Measurements from ENCODE around the gene GSTA4. TPM values are rescaled to one million over a fixed set of nuclear protein-coding genes. Genes with fewer than 3 reads are reported as not detected.
A peak's percentile ranks its signal among the peaks of the same experiment; 100 is the strongest.

Gene GSTA4
- total and polyA plus RNA-seq, 2 experiments from 2014 or later = 79.6 to 89.2 TPM

DNA sequence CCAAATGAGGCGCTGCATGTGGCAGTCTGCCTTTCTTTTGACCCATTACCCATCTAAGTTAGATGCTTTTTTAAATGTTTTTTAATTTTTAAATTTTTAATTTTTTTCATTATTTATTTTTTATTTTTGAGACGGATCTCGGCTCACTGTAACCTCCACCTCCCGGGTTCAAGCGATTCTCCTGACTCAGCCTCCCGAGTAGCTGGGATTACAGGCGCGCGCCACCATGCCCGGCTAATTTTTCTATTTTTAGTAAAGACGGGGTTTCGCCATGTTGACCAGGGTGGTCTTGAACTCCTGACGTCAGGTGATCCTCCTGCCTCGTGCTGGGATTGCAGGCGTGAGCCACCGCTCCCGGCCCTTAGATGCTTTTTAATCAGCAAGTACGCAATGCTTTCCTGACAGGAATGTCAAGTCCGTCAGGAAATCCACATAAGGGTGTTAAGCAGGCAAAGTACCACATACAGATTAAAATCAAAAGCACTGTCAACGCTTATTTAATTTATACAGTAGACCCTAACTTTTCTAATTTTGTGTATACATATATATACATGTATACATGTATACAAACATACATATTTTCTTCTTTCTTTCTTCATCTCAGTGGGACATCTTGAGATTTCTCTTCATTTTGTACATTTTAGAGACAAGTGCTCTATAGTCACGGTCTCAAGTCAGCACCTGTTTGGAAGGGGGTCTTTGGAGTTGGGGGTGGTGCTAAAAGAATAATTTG, 995 bp upstream of the GSTA4 start:
- 49% methylated on average over 21 of the region's 21 CpGs for WGBS (ENCODE audit: low lambda C conversion rate, missing lambda C conversion rate)
- Histone ChIP-seq H3K9me2 (replicated peaks; ENCODE audit: insufficient read depth) (no peaks in the 10 kb centered on the region), H3K27ac (peak overlapping the region; percentile 6), H3K9me3 (ENCODE audit: low read depth) (no peaks in the 10 kb centered on the region), H3K27me3 (no peaks in the 10 kb centered on the region), H3K79me2 (peaks cover 27% of the 10 kb centered on the region), H3K4me2 (peak overlapping the region; percentile 75), H2AFZ (no peak overlapping the region), H3K4me1 (ENCODE audit: insufficient read depth) (peaks cover 12% of the 10 kb centered on the region), H3K36me3 (replicated peaks; ENCODE audit: insufficient read depth, low read depth) (no peaks in the 10 kb centered on the region), H3K4me3 (peak overlapping the region; percentile 6), H4K20me1 (ENCODE audit: insufficient read depth, poor library complexity, severe bottlenecking) (no peaks in the 10 kb centered on the region)
- TF ChIP-seq EZH2 (IDR thresholded peaks at IDR 0.05; ENCODE audit: borderline replicate concordance) = no peak
- TF ChIP-seq EZH2phosphoT487 (IDR thresholded peaks at IDR 0.05; ENCODE audit: low read depth, severe bottlenecking, unreplicated experiment) = no peak
- TF ChIP-seq, protein P1, sequence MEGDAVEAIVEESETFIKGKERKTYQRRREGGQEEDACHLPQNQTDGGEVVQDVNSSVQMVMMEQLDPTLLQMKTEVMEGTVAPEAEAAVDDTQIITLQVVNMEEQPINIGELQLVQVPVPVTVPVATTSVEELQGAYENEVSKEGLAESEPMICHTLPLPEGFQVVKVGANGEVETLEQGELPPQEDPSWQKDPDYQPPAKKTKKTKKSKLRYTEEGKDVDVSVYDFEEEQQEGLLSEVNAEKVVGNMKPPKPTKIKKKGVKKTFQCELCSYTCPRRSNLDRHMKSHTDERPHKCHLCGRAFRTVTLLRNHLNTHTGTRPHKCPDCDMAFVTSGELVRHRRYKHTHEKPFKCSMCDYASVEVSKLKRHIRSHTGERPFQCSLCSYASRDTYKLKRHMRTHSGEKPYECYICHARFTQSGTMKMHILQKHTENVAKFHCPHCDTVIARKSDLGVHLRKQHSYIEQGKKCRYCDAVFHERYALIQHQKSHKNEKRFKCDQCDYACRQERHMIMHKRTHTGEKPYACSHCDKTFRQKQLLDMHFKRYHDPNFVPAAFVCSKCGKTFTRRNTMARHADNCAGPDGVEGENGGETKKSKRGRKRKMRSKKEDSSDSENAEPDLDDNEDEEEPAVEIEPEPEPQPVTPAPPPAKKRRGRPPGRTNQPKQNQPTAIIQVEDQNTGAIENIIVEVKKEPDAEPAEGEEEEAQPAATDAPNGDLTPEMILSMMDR (IDR thresholded peaks at IDR 0.05; ENCODE audit: poor library complexity) = no peak
- peak; percentile 33 for DNase-seq (ENCODE audit: low spot score)

DNA sequence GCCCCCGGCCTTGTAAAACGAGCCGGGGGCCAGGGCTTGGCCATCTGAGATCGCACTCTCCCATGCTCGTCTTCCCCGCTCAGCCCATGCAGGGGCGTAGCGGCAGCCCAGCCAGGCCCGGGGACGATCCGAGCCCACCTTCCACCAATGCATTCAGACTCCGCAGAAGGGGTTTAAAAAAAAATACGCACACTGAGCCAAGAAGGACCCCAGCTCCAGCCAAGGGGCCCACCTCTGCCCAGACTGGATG, 320 bp downstream of the GSTA4 start:
- H3K4me2 ChIP-seq = peak overlapping the region; percentile 75
- H4K20me1 ChIP-seq (ENCODE audit: insufficient read depth, poor library complexity, severe bottlenecking) = no peaks in the 10 kb centered on the region
- H3K4me3 ChIP-seq = peak overlapping the region; percentile 51
- DNase-seq (ENCODE audit: low spot score) = no peak
- peak overlapping the region; percentile 51 for H2AFZ ChIP-seq
- peaks cover 12% of the 10 kb centered on the region for H3K4me1 ChIP-seq (ENCODE audit: insufficient read depth)
- peak overlapping the region; percentile 97 for H3K27ac ChIP-seq
- no peaks in the 10 kb centered on the region for H3K9me3 ChIP-seq (ENCODE audit: low read depth)
- no peaks in the 10 kb centered on the region for H3K9me2 ChIP-seq (replicated peaks; ENCODE audit: insufficient read depth)
- TF ChIP-seq, protein P1 (IDR thresholded peaks at IDR 0.05; ENCODE audit: poor library complexity) = no peak
- no peak for TF ChIP-seq EZH2phosphoT487 (IDR thresholded peaks at IDR 0.05; ENCODE audit: low read depth, severe bottlenecking, unreplicated experiment)
- no peak for TF ChIP-seq EZH2 (IDR thresholded peaks at IDR 0.05; ENCODE audit: borderline replicate concordance)
- WGBS (ENCODE audit: low lambda C conversion rate, missing lambda C conversion rate) = under 1% methylated on average over 13 of the region's 13 CpGs
- H3K79me2 ChIP-seq = peaks cover 31% of the 10 kb centered on the region
- no peaks in the 10 kb centered on the region for H3K36me3 ChIP-seq (replicated peaks; ENCODE audit: insufficient read depth, low read depth)
- no peaks in the 10 kb centered on the region for H3K27me3 ChIP-seq

DNA sequence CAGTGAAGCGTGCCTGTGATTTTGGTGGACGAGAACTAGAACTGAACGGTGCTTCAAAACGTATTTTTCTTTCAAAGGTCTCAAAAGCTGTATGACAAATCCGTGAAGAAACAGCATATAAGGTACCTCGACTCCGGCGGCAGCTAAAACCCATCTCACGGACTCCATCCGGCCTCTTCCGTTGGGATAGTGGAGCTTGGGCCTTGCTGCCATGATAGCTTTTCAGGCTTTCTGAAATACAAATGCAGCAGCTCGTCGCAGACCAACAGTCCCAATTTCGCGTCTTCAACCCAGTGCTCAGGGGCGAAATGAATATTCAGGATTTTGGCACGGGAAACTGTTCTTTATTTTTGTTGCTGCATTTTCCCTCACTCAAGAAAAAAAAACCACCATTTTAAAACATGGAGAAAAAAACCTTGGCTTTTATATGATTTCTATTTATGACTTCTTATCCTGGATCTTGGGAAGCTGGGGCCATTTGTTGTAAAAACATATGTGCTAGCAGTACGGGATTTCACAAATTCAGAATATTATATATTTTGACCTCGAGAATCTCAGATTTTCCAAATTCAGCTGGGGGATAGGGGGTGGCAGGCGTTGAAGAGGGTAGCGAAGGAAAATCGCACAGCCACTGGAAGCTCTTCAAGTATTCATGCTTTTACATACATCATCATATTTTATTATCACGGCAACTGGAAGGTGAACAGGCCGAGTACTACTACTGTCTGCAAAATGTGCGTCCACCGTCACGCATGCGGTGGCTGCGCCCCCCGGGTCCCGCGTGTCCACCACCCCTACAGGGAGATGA, 849 bp downstream of the GSTA4 start:
- DNase-seq (ENCODE audit: low spot score) = peak; percentile 53
- Histone ChIP-seq H3K36me3 (replicated peaks; ENCODE audit: insufficient read depth, low read depth) (no peaks in the 10 kb centered on the region), H3K79me2 (peaks cover 34% of the 10 kb centered on the region), H3K4me2 (peak overlapping the region; percentile 75), H3K27ac (peak overlapping the region; percentile 97), H2AFZ (peak overlapping the region; percentile 51), H4K20me1 (ENCODE audit: insufficient read depth, poor library complexity, severe bottlenecking) (no peaks in the 10 kb centered on the region), H3K9me3 (ENCODE audit: low read depth) (no peaks in the 10 kb centered on the region), H3K27me3 (no peaks in the 10 kb centered on the region), H3K9me2 (replicated peaks; ENCODE audit: insufficient read depth) (no peaks in the 10 kb centered on the region), H3K4me3 (peak overlapping the region; percentile 51), H3K4me1 (ENCODE audit: insufficient read depth) (peaks cover 12% of the 10 kb centered on the region)
- TF ChIP-seq EZH2phosphoT487 (IDR thresholded peaks at IDR 0.05; ENCODE audit: low read depth, severe bottlenecking, unreplicated experiment) (no peak), EZH2 (IDR thresholded peaks at IDR 0.05; ENCODE audit: borderline replicate concordance) (no peak)
- TF ChIP-seq, protein P1 (IDR thresholded peaks at IDR 0.05; ENCODE audit: poor library complexity) = no peak
- WGBS (ENCODE audit: low lambda C conversion rate, missing lambda C conversion rate) = 8% methylated on average over 32 of the region's 32 CpGs
